GM12878 (cell line): ENCODE data around the gene PFKFB3. TPM values are rescaled to one million over a fixed set of nuclear protein-coding genes. Genes with fewer than 3 reads are reported as not detected.

Experiments used
- BACH1 ChIP-seq: fragments of 450-650 bp; IDR thresholded peaks from 2 replicates; pipeline ENCODE4 v1.6.1; 2017; ENCODE audit warnings: mild to moderate bottlenecking, borderline replicate concordance
- BCL11A ChIP-seq: IDR thresholded peaks from 2 replicates; pipeline ENCODE4 v1.6.1; 2011; ENCODE audit warnings: low read depth, low read length
- BMI1 ChIP-seq: fragments of 450-650 bp; IDR thresholded peaks from 2 replicates; pipeline ENCODE4 v1.6.1; 2016; ENCODE audit warnings: mild to moderate bottlenecking, moderate library complexity, borderline replicate concordance
- CHD1 ChIP-seq: IDR thresholded peaks from 2 replicates; pipeline ENCODE4 v1.6.1; 2012; ENCODE audit warnings: low read depth, low read length, improper control_type of control experiment
- CHD2 ChIP-seq: IDR thresholded peaks from 2 replicates; pipeline ENCODE4 v1.6.1; 2011; ENCODE audit warnings: low read depth, low read length, improper control_type of control experiment, borderline replicate concordance
- FOXK2 ChIP-seq: fragments of 450-650 bp; IDR thresholded peaks from 2 replicates; pipeline ENCODE4 v1.6.1; 2017; ENCODE audit warnings: mild to moderate bottlenecking, moderate library complexity
- KLF5 ChIP-seq: fragments of 450-650 bp; IDR thresholded peaks from 2 replicates; pipeline ENCODE4 v1.6.1; 2014; ENCODE audit warnings: mild to moderate bottlenecking; ENCODE audit not compliant: partially characterized antibody
- LARP7 ChIP-seq: fragments of 450-650 bp; IDR thresholded peaks from 2 replicates; pipeline ENCODE4 v1.6.1; 2017; ENCODE audit warnings: mild to moderate bottlenecking
- MTA2 ChIP-seq: fragments of 450-650 bp; IDR thresholded peaks from 2 replicates; pipeline ENCODE4 v1.6.1; 2016; ENCODE audit warnings: low read depth, mild to moderate bottlenecking, moderate library complexity
- MXI1 ChIP-seq: fragments of 150-350 bp; IDR thresholded peaks from 2 replicates; pipeline ENCODE4 v1.6.1; 2011; ENCODE audit warnings: low read depth, mild to moderate bottlenecking, inconsistent platforms, low read length, improper control_type of control experiment
- NFIC ChIP-seq: IDR thresholded peaks from 2 replicates; pipeline ENCODE4 v1.6.1; 2012; ENCODE audit warnings: low read depth, mild to moderate bottlenecking, inconsistent platforms, low read length, moderate library complexity
- PAX8 ChIP-seq: fragments of 450-650 bp; IDR thresholded peaks from 2 replicates; pipeline ENCODE4 v1.6.1; 2017; ENCODE audit warnings: mild to moderate bottlenecking, moderate library complexity
- RELA ChIP-seq: fragments of 450-650 bp; IDR thresholded peaks from 2 replicates; pipeline ENCODE4 v1.8.0; 2014; ENCODE audit warnings: borderline replicate concordance; ENCODE audit not compliant: partially characterized antibody
- RUNX3 ChIP-seq: IDR thresholded peaks from 2 replicates; pipeline ENCODE4 v1.6.1; 2012; ENCODE audit warnings: low read length, inconsistent platforms
- SIX5 ChIP-seq: IDR thresholded peaks from 2 replicates; pipeline ENCODE4 v1.6.1; 2011; ENCODE audit warnings: mild to moderate bottlenecking, low read depth, low read length, moderate library complexity; ENCODE audit not compliant: severe bottlenecking
- SREBF1 ChIP-seq: IDR thresholded peaks from 2 replicates; pipeline ENCODE4 v1.6.1; 2012; ENCODE audit warnings: mild to moderate bottlenecking, low read length
- SREBF2 ChIP-seq: IDR thresholded peaks from 2 replicates; pipeline ENCODE4 v1.6.1; 2012; ENCODE audit warnings: mild to moderate bottlenecking, low read length
- SUPT20H ChIP-seq: IDR thresholded peaks from 2 replicates; pipeline ENCODE4 v1.6.1; 2011; ENCODE audit warnings: low read depth, mild to moderate bottlenecking, low read length, moderate library complexity, borderline replicate concordance; ENCODE audit not compliant: control insufficient read depth
- WRNIP1 ChIP-seq: IDR thresholded peaks from 2 replicates; pipeline ENCODE4 v1.6.1; 2011; ENCODE audit warnings: low read depth, low read length, improper control_type of control experiment, borderline replicate concordance
- YY1 ChIP-seq: IDR thresholded peaks from 2 replicates; pipeline ENCODE4 v1.6.1; 2011; ENCODE audit warnings: low read depth, mild to moderate bottlenecking, low read length
- ZNF217 ChIP-seq: fragments of 450-650 bp; IDR thresholded peaks from 2 replicates; pipeline ENCODE4 v1.6.1; 2017; ENCODE audit warnings: antibody characterized with exemption, mild to moderate bottlenecking
- polyA plus RNA-seq, 11 experiments: library from polyadenylated mRNA; depleted of rRNA in 4 of 11; unstranded in 6 of 11; stranded (reverse) in 5 of 11; fragments of >200 nt; fragmentation: Nextera tagmentation in 4 of 11; fragmentation: Illumina TruSeq in 1 of 11; extraction: Ambion mirVana in 4 of 11; extraction: Trizol in 1 of 11; gene quantifications; 1 replicate in 1 of 11; 2 replicates in 10 of 11; pipeline versions ENCODE4 v1.2.1 to v1.2.3, GENCODE V29; 2011 to 2016; ENCODE audit warnings: inconsistent platforms in 2 of 11, missing spikeins in 2 of 11, low read depth in 1 of 11
- total RNA-seq, 4 experiments: library from RNA; depleted of rRNA in 3 of 4; stranded (reverse); fragments of >200 nt in 3 of 4; fragmentation: Illumina TruSeq in 1 of 4; extraction: Trizol in 1 of 4; gene quantifications; 2 replicates each; pipeline versions ENCODE4 v1.2.1 to v1.2.3, GENCODE V29; 2013 to 2021
- TF ChIP-seq, protein P1 (sequence below), 3 experiments: IDR thresholded peaks in 2 of 3; conservative IDR thresholded peaks in 1 of 3; 2 replicates each; pipeline ENCODE4 v1.5.1; 2011; ENCODE audit warnings: low read depth in 3 of 3, low read length in 3 of 3, mild to moderate bottlenecking in 3 of 3, control low read depth in 2 of 3, moderate library complexity in 2 of 3, inconsistent platforms in 1 of 3, mixed read lengths in 1 of 3; ENCODE audit not compliant: control insufficient read depth in 2 of 3, insufficient read depth in 1 of 3; ENCODE audit errors: extremely low read depth in 1 of 3
- TF ChIP-seq, protein P2 (sequence below): IDR thresholded peaks from 2 replicates; pipeline ENCODE4 v1.6.1; 2012; ENCODE audit warnings: low read depth, low read length, improper control_type of control experiment
- TF ChIP-seq, protein P3 (sequence below): IDR thresholded peaks from 2 replicates; pipeline ENCODE4 v1.6.1; 2012; ENCODE audit warnings: low read depth, low read length, improper control_type of control experiment
- TF ChIP-seq, protein P4 (sequence below): IDR thresholded peaks from 2 replicates; pipeline ENCODE4 v1.6.1; 2012; ENCODE audit warnings: low read depth, low read length, improper control_type of control experiment
- TF ChIP-seq, protein P5 (sequence below): fragments of 450-650 bp; IDR thresholded peaks from 2 replicates; pipeline ENCODE4 v1.6.1; 2017; ENCODE audit warnings: mild to moderate bottlenecking, low read depth, inconsistent platforms; ENCODE audit not compliant: poor library complexity, severe bottlenecking

PFKFB3 gene
- total and polyA plus RNA-seq, 10 of the 15 experiments (the other 5 are each of a cell fraction or from before 2014, with no cell fraction given) = 1.6 to 46.7 (median 13.7) TPM

DNA sequence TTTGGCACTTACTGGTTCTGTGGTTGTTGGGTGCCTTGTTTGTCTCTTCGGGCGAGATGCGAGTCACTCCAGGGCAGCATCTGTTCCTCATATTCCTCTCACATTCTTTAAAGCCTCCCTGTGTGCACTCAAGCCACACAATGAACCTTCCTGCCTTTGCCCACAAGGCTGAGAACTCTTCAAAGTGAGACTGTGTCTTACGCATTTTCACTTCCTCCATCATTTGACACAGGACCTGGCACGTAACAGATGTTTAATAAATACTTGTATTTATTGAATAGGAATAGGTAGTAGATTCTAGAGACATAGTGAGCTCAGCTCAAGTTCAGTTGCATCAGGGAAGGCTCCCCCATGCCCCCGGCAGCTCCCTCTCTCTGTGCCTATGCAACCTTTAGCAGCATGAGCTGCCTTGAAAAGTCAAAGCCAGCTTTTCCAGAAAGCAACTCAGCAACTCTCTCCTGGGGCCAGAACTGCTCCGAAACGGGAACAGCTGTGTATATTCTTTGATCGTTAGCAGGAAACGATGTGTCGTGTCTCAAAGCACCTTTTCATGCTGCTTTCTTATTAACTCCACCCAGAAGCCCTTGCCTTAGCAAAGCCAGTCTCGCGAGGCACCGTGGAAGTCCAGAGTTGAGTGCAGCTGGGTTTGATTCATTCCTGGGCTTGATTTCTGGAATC is 97.5 kb downstream of the PFKFB3 start (continued):
- TF ChIP-seq, protein P1, sequence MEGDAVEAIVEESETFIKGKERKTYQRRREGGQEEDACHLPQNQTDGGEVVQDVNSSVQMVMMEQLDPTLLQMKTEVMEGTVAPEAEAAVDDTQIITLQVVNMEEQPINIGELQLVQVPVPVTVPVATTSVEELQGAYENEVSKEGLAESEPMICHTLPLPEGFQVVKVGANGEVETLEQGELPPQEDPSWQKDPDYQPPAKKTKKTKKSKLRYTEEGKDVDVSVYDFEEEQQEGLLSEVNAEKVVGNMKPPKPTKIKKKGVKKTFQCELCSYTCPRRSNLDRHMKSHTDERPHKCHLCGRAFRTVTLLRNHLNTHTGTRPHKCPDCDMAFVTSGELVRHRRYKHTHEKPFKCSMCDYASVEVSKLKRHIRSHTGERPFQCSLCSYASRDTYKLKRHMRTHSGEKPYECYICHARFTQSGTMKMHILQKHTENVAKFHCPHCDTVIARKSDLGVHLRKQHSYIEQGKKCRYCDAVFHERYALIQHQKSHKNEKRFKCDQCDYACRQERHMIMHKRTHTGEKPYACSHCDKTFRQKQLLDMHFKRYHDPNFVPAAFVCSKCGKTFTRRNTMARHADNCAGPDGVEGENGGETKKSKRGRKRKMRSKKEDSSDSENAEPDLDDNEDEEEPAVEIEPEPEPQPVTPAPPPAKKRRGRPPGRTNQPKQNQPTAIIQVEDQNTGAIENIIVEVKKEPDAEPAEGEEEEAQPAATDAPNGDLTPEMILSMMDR (IDR thresholded peaks at IDR 0.05 in 2 of 3, conservative IDR thresholded peaks at IDR 0.05 in 1 of 3; ENCODE audit: control insufficient read depth in 2 of 3, extremely low read depth in 1 of 3, insufficient read depth in 1 of 3, low read depth in 3 of 3, low read length in 3 of 3) = no peak
- TF ChIP-seq CHD2 (peak; percentile 91), FOXK2 (no peak), MXI1 (peak; percentile 75), CHD1 (no peak), RUNX3 (peak; percentile 94), SIX5 (no peak), PAX8 (no peak), BACH1 (peak; percentile 82; the same call in 1 of the 2 replicates), BMI1 (peak; percentile 83), RELA (peak; percentile 69), NFIC (peak; percentile 95), SREBF1 (no peak), WRNIP1 (no peak), BCL11A (peak; percentile 95), SUPT20H (no peak), ZNF217 (peak; percentile 93), YY1 (peak; percentile 33; the same call in 1 of the 2 replicates), KLF5 (peak; percentile 95), MTA2 (peak; percentile 97), SREBF2 (no peak), LARP7 (no peak; the same call in 1 of the 2 replicates)
- TF ChIP-seq, protein P2, sequence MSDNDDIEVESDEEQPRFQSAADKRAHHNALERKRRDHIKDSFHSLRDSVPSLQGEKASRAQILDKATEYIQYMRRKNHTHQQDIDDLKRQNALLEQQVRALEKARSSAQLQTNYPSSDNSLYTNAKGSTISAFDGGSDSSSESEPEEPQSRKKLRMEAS = peak; percentile 40
- TF ChIP-seq, protein P3, sequence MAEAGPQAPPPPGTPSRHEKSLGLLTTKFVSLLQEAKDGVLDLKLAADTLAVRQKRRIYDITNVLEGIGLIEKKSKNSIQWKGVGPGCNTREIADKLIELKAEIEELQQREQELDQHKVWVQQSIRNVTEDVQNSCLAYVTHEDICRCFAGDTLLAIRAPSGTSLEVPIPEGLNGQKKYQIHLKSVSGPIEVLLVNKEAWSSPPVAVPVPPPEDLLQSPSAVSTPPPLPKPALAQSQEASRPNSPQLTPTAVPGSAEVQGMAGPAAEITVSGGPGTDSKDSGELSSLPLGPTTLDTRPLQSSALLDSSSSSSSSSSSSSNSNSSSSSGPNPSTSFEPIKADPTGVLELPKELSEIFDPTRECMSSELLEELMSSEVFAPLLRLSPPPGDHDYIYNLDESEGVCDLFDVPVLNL = no peak
- TF ChIP-seq, protein P4, sequence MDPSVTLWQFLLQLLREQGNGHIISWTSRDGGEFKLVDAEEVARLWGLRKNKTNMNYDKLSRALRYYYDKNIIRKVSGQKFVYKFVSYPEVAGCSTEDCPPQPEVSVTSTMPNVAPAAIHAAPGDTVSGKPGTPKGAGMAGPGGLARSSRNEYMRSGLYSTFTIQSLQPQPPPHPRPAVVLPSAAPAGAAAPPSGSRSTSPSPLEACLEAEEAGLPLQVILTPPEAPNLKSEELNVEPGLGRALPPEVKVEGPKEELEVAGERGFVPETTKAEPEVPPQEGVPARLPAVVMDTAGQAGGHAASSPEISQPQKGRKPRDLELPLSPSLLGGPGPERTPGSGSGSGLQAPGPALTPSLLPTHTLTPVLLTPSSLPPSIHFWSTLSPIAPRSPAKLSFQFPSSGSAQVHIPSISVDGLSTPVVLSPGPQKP = no peak
- TF ChIP-seq, protein P5, sequence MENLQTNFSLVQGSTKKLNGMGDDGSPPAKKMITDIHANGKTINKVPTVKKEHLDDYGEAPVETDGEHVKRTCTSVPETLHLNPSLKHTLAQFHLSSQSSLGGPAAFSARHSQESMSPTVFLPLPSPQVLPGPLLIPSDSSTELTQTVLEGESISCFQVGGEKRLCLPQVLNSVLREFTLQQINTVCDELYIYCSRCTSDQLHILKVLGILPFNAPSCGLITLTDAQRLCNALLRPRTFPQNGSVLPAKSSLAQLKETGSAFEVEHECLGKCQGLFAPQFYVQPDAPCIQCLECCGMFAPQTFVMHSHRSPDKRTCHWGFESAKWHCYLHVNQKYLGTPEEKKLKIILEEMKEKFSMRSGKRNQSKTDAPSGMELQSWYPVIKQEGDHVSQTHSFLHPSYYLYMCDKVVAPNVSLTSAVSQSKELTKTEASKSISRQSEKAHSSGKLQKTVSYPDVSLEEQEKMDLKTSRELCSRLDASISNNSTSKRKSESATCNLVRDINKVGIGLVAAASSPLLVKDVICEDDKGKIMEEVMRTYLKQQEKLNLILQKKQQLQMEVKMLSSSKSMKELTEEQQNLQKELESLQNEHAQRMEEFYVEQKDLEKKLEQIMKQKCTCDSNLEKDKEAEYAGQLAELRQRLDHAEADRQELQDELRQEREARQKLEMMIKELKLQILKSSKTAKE = peak; percentile 95
